Erythroblast (primary cell): Measurements from ENCODE around the gene CRACR2A.

Experiments
- DNase-seq, 2 experiments: peaks; one replicate each; lab custom pipeline; 2025; lab: John Stamatoyannopoulos, UW
- GATA1 ChIP-seq: IDR thresholded peaks from 2 replicates; pipeline ENCODE4 v1.6.1; 2011; ENCODE audit warnings: low read depth, mild to moderate bottlenecking, control low read depth, low read length, moderate library complexity
- POLR2A ChIP-seq: IDR thresholded peaks from 2 replicates; pipeline ENCODE4 v1.6.1; 2011; ENCODE audit warnings: mild to moderate bottlenecking, low read length

The CRACR2A gene

DNA sequence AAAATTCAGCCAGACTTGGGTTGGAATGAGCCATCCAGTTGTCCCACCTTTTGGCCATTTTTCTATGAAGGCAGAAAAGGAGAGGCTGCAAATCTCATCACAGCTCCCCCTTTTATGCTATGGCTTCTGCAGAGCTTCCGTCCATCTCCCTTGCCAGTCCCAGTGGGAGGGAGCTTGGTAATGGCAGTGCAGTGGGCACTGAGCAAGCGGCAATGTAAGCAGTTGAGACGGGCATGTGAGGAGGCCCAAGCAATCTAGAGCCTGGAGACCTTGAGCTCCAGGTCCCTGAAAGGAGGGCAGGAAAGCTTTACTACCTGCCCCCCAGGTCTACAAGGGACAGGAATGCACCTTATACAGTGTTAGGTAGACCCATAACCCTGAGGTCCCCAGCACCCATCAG is 73.1 kb downstream of the CRACR2A start:
- no peak for DNase-seq
- TF ChIP-seq GATA1 = no peak
- no peak for TF ChIP-seq POLR2A

DNA sequence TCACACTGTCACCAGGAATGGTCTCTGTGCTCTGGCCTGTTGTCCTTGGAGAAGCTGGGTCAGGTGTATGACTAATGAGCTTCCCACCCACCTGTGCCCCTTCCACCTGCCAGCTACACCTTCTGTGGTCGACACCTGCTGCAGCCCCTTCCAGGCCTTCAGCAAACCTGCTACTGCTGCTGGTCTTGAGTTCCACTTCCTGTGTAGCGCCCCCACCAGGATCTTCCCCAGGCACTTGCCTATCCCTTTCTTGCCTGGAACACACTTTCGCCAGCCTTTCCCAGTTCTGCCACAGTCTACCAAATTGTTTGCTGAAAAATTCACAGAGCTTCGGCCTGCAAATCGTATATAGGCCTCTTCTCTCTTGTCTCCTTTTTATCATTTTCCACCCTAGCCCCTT is 75.3 kb downstream of the CRACR2A start:
- no peak for DNase-seq
- TF ChIP-seq POLR2A (no peak), GATA1 (no peak)

DNA sequence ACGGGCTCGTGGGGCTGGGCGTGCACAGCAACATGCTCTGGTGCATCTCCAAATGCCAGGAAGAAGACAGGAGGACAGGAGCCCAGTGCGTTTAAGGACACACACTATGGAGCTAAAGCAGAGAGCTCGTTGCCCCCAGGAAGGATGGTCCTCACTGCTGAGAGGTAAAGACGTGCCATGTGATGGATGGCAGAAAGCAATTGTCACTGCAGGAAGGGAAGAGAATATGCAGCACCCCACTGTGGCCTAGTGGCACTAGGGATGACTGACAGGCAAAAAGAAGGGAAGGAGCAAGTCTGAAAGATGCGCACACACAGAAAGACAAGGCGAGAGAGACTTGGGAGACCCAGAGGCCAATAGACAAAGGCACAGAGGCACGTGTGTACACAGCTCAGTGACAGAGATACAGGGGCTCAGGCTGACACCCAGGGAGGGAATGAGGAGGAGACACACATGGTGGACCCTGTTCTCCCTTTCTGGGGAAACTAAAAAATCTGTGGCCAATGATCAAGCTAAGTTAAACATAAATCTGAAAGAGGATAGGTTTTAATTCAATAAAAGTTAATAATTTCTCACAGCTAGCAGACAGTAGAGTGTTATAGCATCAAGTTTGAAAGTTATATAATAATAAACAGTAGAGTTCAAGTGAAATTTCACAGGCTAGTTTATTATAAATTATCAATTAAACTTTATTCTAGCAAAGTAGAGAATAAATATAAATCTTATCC is 78.8 kb downstream of the CRACR2A start:
- TF ChIP-seq GATA1 = no peak
- no peak for TF ChIP-seq POLR2A
- DNase-seq = no peak

GRCh38 chr12:3672113-3672509 is 80.8 kb downstream of the CRACR2A start:
- no peak for DNase-seq
- TF ChIP-seq POLR2A = no peak
- TF ChIP-seq GATA1 = no peak

GRCh38 chr12:3671330-3672112 is 81.4 kb downstream of the CRACR2A start:
- DNase-seq = no peak
- TF ChIP-seq GATA1 = no peak

GRCh38 chr12:3670083-3670620 is 82.8 kb downstream of the CRACR2A start:
- TF ChIP-seq GATA1 = no peak
- TF ChIP-seq POLR2A = no peak
- DNase-seq = no peak

DNA sequence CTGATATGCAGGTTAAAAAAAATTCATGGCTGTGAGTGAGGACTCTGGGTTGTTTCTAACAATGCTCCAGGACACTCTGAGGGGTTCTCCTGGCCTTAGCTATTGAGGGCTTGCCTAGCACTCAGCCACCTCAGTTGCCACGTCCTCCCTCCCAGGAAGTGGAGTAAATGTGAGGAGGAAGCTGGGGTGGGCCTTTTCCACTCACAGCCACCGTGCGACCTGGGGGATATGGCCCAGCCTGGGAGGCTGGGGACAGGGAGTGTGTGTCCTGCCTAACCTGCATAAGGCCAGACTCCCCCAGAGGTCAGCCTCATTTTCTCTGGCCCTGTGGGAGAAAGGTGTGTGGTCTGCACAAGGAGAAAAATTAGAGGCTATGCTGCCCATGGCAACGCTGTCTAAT is 83.3 kb downstream of the CRACR2A start:
- TF ChIP-seq POLR2A (no peak), GATA1 (no peak)
- no peak for DNase-seq

DNA sequence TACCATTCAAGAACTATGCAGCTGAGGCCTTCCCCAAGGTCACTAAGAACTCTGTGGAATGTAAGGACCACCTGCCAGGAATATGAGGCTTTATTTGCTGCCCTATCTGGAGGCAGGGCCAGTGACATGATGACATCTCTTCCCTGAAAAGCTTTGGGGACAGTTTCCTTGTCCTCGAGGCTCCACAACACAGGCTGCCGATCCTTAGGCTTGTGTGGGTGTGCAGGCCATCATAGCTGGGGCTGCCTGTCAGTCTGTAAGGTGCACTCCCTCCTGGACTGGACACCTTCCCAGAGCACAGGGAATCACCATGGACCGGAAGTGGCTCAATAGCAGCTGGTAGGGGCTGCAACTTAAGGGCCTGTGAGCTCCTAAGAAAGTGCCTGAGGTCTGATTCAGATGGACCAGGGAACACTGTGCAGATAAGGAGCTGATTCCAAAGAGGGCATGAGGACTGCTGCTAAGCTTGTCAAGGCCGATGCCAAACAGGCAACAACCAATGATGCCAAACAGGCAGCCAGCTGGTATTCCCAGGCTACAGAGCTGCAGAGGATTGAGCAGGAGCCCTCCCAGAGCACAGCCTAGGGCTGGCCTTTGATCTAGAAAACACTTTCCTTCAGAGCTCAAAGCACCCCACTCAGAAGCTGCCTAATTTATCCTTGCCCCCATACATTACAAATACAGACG is 84.3 kb downstream of the CRACR2A start:
- TF ChIP-seq GATA1 (no peak), POLR2A (no peak)

GRCh38 chr12:3667485-3667884 is 85.4 kb downstream of the CRACR2A start:
- no peak for TF ChIP-seq GATA1
- no peak for TF ChIP-seq POLR2A
- DNase-seq = no peak

More for the DNA sequence above, 84.3 kb downstream of the CRACR2A start:
- no peak for DNase-seq

- no peak for DNase-seq
- no peak for TF ChIP-seq GATA1
- TF ChIP-seq POLR2A = no peak
Measured at GRCh38 chr12:3666441-3666840, 86.5 kb downstream of the CRACR2A start.

GRCh38 chr12:3662521-3662921 is 90.4 kb downstream of the CRACR2A start:
- DNase-seq = peak in 1 of 2 experiments; percentile 25
- no peak for TF ChIP-seq POLR2A
- TF ChIP-seq GATA1 = no peak

- TF ChIP-seq GATA1 (no peak), POLR2A (no peak)
- no peak for DNase-seq
Measured at GRCh38 chr12:3661028-3661427, 91.9 kb downstream of the CRACR2A start.

DNA sequence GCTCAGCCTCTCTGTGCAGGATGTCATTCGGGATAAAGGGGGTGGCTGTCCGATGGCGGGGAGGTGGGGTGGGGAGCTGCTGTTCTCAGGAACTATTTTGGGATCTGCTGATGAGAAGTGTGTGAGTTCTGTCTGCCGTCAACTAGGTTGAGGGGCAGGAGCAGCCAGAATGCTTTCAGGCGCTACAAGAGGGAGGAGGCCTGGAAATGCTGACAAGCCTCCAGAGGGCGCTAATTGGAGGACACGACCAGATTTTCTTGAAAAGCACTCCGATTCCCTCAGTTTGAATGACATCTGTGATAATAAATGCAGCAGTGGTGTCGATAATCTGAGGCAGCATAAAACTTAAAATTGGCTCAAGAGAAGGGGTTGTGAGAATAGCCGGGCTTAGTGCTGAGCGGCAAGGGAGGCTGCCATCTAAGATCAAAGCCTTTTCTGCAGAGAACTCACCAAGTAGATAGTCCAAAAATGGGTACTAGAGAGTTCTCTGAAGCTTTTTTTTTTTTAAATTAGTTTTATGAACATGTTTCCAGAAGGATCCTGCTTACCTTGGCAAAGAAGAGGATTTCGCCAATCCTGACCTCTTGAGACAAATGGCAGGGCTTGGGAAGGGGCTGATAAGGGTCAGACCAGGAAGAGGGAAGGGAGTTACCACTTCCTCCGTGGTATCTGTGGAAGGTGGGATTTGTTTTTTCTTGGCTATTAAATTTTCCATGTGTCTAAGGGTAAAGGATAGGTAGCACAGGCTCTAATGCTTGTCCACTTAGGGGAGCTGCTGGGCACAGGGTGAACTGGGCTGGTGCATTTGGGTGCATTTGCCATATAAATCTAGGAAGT is 94.4 kb downstream of the CRACR2A start:
- TF ChIP-seq POLR2A (no peak), GATA1 (no peak)
- peak; percentile 21 to 24 for DNase-seq
